Pericardium fibroblast (primary cell): Measurements from ENCODE around the gene ANGEL2. TPM values are rescaled to one million over a fixed set of nuclear protein-coding genes. Genes with fewer than 3 reads are reported as not detected.

Source experiments
- total RNA-seq: library from RNA; depleted of rRNA; stranded (reverse); fragments of >200 nt; gene quantifications from 2 replicates; pipeline ENCODE4 v1.2.3, GENCODE V29; 2015

ANGEL2 gene
- total RNA-seq: 18.1 and 29.1 TPM in 2 replicates

DNA sequence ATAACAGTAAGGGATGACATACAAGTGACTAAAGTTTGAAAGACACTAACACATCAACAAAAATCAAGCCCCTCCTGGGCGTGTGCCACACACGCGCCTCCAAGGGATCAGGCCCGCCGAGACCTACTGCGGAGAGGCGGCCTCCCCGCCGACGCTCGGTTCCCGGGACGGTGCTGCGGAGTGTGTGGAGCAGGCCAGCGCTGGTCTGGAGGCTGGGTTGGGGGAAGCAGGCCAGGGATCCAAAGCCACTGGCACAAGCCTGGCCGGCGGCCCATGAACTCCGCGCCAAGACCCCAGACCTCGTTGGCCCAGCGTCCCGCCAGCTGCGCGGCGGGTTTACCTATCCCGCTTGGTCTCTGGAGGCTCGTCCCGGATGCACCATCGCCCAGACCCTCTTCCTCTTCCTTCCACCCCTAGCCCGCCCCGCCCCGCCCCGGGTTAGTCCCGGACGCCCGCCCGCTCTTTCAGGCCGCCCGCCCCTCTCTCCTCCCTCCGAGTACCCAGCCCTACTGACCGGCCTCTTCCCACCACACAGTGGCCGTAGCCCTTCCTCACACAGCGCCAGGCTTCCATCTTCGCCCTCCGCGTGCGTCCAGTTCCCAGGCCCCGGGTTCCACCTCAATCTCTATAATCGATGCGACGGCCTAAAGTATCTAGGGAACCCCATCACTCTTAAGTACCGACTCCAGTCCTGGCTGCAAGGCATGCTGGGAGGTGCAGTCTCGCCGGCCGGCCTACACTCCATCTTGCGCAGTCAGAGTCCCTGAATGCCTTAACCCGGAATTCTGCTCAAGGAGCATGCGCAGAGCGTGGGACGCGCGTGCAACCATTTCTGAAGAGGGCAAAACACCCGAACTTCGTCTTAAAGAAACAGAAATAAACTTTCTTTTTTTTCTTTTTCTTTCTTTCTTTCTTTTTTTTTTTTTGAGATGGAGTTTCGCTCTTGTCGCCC, at the start of gene ANGEL2:
Gene ANGEL2, minus strand, starts transcription at position 769 of the 952 bp plus-strand sequence. Its CDS starts 196 bp downstream, at position 573.

DNA sequence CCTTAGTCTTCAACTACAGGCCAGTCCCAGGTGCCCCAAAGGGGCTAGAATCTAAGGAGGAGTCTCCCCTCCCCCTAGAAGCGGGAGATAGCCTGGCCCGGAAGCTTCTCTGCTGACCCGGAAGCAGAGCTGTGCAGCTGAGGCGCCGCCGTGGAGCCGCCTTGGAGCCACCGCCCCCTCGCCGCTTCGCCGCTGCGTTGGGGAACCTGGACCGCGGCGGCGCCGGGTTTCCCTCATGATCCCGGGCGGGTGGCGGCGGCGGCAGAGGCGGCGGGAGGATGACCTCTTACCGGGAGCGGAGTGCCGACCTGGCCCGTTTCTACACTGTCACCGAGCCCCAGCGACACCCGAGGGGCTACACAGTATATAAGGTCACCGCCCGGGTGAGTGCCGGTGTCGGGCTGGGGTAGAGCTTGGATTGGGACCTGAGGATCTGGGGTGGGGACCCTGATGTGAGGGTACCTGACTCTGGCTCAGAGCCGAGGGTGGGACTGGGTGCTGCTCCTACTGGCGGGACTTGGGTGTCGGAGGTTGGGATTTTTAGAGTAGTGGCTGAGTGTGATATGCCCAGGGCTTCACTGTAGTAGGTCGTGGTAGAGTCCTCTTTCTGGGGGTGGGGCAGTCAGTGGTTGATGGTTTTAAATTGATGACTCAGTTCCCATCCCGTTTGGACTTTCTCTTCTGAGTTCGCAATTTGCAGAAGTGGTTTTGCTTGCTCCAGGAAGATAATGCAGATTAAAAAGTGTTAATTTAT, 35.6 kb upstream of the ANGEL2 start, which contains the start of gene RPS6KC1:
Gene RPS6KC1, plus strand, starts transcription at position 115 of the 754 bp plus-strand sequence. Its CDS starts 164 bp downstream, at position 279.

GRCh38 chr1:212950243-212951125, 65.2 kb downstream of the ANGEL2 start, which contains the start of gene VASH2:
TSS of gene VASH2 (plus strand) at chr1:212950541. CDS start at chr1:212951543, 1,002 bp downstream.

Other genes with a start within 250 kb of the ANGEL2 start
- gene NSL1, start 224.1 kb downstream of the ANGEL2 start, total RNA-seq: 22.4 and 22.7 TPM in 2 replicates
- gene TATDN3, start 224.0 kb downstream of the ANGEL2 start, total RNA-seq: 9.9 and 11.9 TPM in 2 replicates
- gene SPATA45, start 168.2 kb downstream of the ANGEL2 start, total RNA-seq: not detected in 2 replicates
- gene FLVCR1, start 157.6 kb downstream of the ANGEL2 start, total RNA-seq: 1.8 and 3.8 TPM in 2 replicates
- gene VASH2, start 65.3 kb downstream of the ANGEL2 start, total RNA-seq: 0.47 and 5.0 TPM in 2 replicates
- 10.7 and 19.6 TPM in 2 replicates for gene RPS6KC1, start 35.4 kb upstream of the ANGEL2 start, total RNA-seq